Vagina (tissue), 2 donors: ENCODE results near the gene ADAM17.

ENCODE experiments used
- POLR2A ChIP-seq, 2 donors: fragments of 450-650 bp; IDR thresholded peaks; one replicate each; pipeline ENCODE4 v1.6.1; 2017; ENCODE audit warnings: antibody characterized with exemption in 2 of 2, mild to moderate bottlenecking in 2 of 2, moderate library complexity in 2 of 2
- POLR2AphosphoS5 ChIP-seq, 2 donors: sonication (generic); formaldehyde crosslinking; IDR thresholded peaks; one replicate each; pipeline ENCODE4 v1.9.0; 2017; ENCODE audit warnings: antibody characterized with exemption in 2 of 2, mild to moderate bottlenecking in 2 of 2, low read depth in 1 of 2; ENCODE audit not compliant: insufficient read depth in 1 of 2
- TF ChIP-seq, protein P1 (sequence below), 3 experiments: fragments of 450-650 bp in 2 of 3; fragments of 200-600 bp in 1 of 3; sonication (generic) in 1 of 3; IDR thresholded peaks; one replicate each; pipeline ENCODE4 v1.5.1; 2017 to 2019; ENCODE audit warnings: antibody characterized with exemption in 3 of 3, mild to moderate bottlenecking in 2 of 3, moderate library complexity in 2 of 3

DNA sequence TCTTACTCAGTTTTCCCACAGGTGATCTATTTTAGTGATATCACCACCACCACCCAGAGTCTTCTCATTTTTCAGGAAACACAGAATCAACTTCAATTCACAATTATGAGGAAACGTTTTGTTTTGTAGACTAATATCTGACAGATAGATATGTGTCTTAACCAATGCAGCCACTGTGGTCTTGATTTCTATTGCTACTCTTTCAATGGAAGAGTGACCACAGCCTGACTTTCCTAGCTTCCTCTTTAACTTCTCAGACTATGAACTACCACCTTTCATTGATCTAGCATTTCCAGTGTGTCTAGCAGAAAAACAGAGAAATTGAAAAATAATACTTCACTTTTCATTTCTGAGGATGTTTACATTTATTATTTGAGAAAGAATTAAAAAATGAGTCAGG lies 20.5 kb downstream of the ADAM17 start:
- TF ChIP-seq POLR2A (IDR thresholded peaks at IDR 0.05) (no peak), POLR2AphosphoS5 (IDR thresholded peaks at IDR 0.05; ENCODE audit: insufficient read depth in 1 of 2, low read depth in 1 of 2) (no peak)
- TF ChIP-seq, protein P1, sequence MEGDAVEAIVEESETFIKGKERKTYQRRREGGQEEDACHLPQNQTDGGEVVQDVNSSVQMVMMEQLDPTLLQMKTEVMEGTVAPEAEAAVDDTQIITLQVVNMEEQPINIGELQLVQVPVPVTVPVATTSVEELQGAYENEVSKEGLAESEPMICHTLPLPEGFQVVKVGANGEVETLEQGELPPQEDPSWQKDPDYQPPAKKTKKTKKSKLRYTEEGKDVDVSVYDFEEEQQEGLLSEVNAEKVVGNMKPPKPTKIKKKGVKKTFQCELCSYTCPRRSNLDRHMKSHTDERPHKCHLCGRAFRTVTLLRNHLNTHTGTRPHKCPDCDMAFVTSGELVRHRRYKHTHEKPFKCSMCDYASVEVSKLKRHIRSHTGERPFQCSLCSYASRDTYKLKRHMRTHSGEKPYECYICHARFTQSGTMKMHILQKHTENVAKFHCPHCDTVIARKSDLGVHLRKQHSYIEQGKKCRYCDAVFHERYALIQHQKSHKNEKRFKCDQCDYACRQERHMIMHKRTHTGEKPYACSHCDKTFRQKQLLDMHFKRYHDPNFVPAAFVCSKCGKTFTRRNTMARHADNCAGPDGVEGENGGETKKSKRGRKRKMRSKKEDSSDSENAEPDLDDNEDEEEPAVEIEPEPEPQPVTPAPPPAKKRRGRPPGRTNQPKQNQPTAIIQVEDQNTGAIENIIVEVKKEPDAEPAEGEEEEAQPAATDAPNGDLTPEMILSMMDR (IDR thresholded peaks at IDR 0.05) = no peak
